NCI-H2081 treated with DMSO at 0.1 percent for 48 hours (cell line): Measurements from ENCODE around the gene PITPNM1.
A peak's percentile ranks its signal among the peaks of the same experiment; 100 is the strongest.
"Not testable (repeated sequence)": the region's sequence is repeated elsewhere in the genome, so short reads cannot be mapped to it uniquely, and the experiment has no call there.

ENCODE experiments used
- DNase-seq: peaks from one replicate; lab custom pipeline; 2025; lab: John Stamatoyannopoulos, UW

Gene PITPNM1

GRCh38 chr11:67523556-67524479 is 18.7 kb upstream of the PITPNM1 start:
- no peak for DNase-seq

- no peak for DNase-seq
Observed at GRCh38 chr11:67522844-67523555, 17.8 kb upstream of the PITPNM1 start, which contains the start of gene CABP2. TSS of gene CABP2 (minus strand) at chr11:67523446. CDS start at chr11:67523326, 120 bp downstream.

GRCh38 chr11:67522338-67522737 is 17.2 kb upstream of the PITPNM1 start:
- DNase-seq, result no peak

GRCh38 chr11:67521924-67522323 is 16.8 kb upstream of the PITPNM1 start:
- DNase-seq, result no peak

- no peak for DNase-seq
Observed at GRCh38 chr11:67520856-67521824, 16.0 kb upstream of the PITPNM1 start.

GRCh38 chr11:67519726-67520125 is 14.6 kb upstream of the PITPNM1 start:
- no peak for DNase-seq

- no peak for DNase-seq
Observed at GRCh38 chr11:67517784-67518552, 12.8 kb upstream of the PITPNM1 start.

GRCh38 chr11:67516806-67517205 is 11.6 kb upstream of the PITPNM1 start:
- no peak for DNase-seq

GRCh38 chr11:67514116-67514515 is 9.0 kb upstream of the PITPNM1 start:
- DNase-seq, result no peak

- DNase-seq, result not testable (repeated sequence)
Observed at GRCh38 chr11:67511558-67511957, 6.4 kb upstream of the PITPNM1 start.

- no peak for DNase-seq
Observed at GRCh38 chr11:67510023-67510345, 4.8 kb upstream of the PITPNM1 start.

- peak; percentile 74 for DNase-seq
Observed at GRCh38 chr11:67508486-67509121, 3.4 kb upstream of the PITPNM1 start.

- peak; percentile 92 for DNase-seq
Observed at GRCh38 chr11:67507864-67508485, 2.8 kb upstream of the PITPNM1 start, which contains the start of gene CDK2AP2. TSS of gene CDK2AP2 (minus strand) at chr11:67508162. CDS start at chr11:67508082, 80 bp downstream.

GRCh38 chr11:67507242-67507863 is 2.2 kb upstream of the PITPNM1 start:
- no peak for DNase-seq

GRCh38 chr11:67506426-67507051 is 1.4 kb upstream of the PITPNM1 start:
- no peak for DNase-seq

GRCh38 chr11:67505605-67506396 is 638 bp upstream of the PITPNM1 start:
- DNase-seq, result peak; percentile 21

GRCh38 chr11:67504005-67504949 is 886 bp downstream of the PITPNM1 start:
- DNase-seq, result no peak
